Right renal pelvis (tissue), 4 donors: ENCODE data around the gene ADAMTSL1. TPM values are rescaled to one million over a fixed set of nuclear protein-coding genes. Genes with fewer than 3 reads are reported as not detected.

Experiments used
- DNase-seq, 4 donors: peaks; one replicate each; pipeline ENCODE4 v3.0.0-alpha.2; 2013; ENCODE audit warnings: low read depth in 4 of 4, low spot score in 3 of 4, missing footprints in 1 of 4
- polyA plus RNA-seq, 4 donors: library from polyadenylated mRNA; unstranded; fragments of 120-200 nt; gene quantifications; one replicate each; pipeline ENCODE4 v1.2.1, GENCODE V29; 2013; ENCODE audit not compliant: insufficient read length in 4 of 4

The ADAMTSL1 gene
- polyA plus RNA-seq, 4 donors, result 12.3 to 19.2 (median 16.6) TPM

DNA sequence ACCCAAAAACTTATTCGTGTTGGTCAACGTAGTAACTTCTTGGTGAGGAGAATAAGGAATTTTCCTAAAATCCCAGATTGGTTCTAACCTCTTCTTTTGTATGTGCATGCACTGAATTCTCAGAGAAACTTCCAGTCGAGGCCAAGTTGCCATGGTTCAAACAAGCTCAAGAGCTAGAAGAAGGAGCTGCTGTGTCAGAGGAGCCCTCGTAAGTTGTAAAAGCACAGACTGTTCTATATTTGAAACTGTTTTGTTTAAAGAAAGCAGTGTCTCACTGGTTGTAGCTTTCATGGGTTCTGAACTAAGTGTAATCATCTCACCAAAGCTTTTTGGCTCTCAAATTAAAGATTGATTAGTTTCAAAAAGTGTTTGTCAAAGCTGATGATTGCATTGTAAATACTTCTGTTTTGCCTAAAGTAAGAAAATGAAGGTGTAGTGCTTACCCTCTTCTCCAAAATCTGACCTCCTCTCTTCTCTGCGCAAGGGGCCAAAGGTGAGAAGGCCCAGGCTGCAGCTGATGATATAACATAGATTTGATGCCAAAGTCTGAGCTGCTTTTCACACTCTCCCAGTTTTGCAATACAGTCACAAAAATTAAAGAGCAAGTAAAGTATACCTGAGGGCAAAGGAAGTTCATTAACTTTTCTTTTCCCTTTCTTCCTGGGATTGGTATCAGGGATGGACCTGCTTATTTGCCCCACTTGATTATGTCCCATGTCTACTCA is 210.8 kb downstream of the ADAMTSL1 start:
- no peak for DNase-seq

DNA sequence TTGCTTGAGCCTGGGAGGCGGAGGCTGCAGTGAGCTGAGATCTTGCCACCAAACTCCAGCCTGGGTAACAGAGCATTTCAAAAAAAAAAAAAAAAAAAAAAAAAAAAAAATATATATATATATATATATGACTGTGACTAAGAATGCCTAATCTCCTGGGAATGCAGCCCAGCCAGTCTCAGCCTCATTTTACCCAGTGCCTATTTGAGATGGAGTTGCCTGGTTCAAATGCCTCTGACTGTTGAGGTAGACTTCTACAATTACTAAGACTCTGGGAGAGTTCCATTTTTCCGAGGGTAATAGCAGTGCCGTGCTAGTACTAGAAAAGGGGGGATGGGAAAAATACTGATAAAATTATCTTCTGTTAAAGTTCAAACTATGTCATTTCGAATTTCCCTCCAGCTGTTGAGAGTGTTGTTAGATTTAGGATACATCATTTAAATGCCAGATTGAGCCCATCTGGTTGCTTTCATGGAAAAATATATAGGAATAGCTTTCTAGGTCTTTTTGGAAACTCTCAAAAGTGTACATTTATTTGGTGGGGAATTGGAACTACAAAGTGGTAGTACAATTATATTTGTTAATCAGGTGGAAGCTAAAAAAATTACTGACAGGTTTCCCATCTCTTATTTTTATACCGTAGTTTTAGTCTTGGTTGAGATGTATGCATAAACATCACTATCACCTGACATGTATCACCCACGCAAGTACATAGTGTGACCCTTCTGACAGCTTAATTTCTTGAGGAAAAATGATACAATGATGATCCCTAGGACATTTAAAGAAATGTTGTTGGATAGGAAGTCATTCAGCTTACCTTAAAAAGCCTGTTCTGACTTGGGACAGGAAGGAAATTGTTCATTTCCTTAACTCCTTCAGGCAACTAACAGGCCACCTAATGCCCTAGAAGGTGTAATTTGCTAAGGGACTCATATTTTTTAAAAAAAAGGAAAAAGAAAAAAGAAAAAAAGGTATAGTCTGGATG is 214.9 kb downstream of the ADAMTSL1 start:
- no peak for DNase-seq

DNA sequence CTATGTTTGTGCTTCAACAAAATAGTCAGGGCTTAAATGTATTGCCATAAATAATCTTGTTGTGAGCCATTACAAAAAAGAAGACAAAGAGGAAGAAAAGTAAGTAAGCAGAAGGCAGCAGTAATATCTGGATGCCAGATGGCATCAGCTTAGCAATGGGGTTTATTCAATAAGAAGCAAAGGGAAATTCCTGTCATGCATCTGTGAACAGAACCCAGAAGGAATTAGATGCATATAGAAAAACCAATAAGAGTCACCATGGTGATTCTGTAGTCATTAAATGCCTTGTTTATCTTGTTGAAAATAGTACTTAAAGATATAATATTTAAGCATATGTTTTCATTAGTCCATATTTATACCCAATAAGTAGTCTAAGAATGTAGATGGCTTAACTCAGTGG is 216.0 kb downstream of the ADAMTSL1 start:
- no peak for DNase-seq

DNA sequence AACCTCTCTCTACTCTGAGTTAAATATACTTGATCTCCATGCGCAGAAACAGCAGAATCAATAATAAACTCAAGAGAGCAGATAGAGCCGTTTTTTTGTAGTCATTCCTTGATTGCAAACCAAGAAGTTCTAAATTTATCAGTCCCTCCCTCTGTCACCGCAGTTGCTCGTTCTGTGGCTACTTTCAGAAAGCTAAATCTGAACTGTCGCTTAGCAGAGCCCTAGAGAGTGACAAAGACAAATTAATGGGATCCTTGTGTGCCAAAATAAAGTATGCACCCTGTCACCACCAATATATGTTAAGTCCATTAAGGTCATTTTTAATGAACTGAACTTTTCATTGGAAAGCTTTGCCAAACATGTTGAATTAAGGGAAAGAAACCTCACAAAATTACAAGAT is 218.3 kb downstream of the ADAMTSL1 start:
- DNase-seq, result no peak

- no peak for DNase-seq
Observed at GRCh38 chr9:18692962-18693361, 219.0 kb downstream of the ADAMTSL1 start.

- no peak for DNase-seq
Observed at GRCh38 chr9:18694959-18695668, 221.2 kb downstream of the ADAMTSL1 start.

- DNase-seq, result no peak
Observed at GRCh38 chr9:18698992-18699391, 225.0 kb downstream of the ADAMTSL1 start.

DNA sequence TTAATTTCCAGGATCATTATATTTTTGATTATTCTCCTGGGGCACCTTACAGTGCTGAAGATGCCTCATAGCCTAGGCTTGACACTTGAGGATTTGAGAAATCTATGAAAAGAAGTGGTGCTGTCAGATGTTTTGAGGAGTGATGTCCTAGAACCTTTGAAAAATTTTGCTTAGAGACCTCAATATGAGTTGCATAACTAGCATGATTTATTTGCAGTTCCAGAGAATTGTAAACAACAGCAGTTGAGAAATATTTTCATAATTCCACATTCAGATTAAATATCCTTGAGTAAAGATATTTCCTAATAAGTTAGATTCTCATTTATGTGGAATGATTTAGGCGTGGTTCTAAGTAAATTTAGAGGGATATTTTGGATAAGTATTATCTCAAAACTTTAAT is 225.8 kb downstream of the ADAMTSL1 start:
- no peak for DNase-seq

DNA sequence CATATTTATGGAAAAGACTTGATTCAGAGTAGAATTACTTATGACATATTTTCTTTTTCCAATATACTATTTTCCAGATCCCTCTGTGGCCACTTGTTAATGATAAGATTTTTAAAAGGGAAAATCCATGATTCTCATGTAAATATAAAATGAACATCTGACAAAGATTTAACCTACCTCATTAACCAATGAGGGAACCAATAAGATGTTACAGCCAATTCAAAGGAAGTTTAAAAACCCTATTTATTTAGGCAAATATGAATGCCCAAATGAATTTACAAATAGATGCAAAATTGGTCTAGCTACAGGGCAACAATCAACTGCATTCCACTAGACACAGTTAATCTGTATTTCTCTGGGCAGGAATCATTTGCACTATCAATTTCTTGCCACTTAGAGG is 226.8 kb downstream of the ADAMTSL1 start:
- no peak for DNase-seq

GRCh38 chr9:18703151-18703900 is 229.4 kb downstream of the ADAMTSL1 start:
- no peak for DNase-seq

DNA sequence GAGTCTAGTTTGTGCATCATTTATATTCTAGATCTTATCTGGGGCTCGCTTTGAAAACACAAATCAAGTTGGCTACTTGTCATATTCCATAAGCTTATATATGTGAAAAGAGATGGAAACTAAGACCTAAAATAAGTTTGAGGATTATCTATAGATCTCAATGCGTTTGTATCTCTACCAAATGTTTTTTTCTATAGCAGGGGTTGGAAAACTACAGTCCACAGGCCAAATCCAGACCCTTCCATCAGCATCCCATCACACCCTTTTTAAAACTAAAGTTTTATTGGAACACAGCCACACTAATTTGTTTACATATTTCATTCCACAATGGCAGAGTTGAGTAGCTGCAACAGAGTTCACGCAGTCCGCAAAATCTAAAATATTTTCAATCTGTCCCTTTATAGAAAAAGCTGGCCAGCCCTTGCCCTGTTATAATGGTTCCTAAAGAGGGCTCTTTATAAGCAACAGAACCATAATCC is 230.0 kb downstream of the ADAMTSL1 start:
- DNase-seq, result no peak

GRCh38 chr9:18705796-18706392 is 231.9 kb downstream of the ADAMTSL1 start:
- DNase-seq, result no peak

DNA sequence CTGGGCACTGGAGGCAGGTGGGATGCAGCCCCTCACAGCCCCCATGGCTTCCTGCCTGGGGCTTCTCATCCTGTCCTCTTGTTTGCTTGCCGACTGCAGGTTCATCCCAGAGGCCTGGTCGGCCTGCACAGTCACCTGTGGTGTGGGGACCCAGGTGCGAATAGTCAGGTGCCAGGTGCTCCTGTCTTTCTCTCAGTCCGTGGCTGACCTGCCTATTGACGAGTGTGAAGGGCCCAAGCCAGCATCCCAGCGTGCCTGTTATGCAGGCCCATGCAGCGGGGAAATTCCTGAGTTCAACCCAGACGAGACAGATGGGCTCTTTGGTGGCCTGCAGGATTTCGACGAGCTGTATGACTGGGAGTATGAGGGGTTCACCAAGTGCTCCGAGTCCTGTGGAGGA is 232.7 kb downstream of the ADAMTSL1 start:
- no peak for DNase-seq

DNA sequence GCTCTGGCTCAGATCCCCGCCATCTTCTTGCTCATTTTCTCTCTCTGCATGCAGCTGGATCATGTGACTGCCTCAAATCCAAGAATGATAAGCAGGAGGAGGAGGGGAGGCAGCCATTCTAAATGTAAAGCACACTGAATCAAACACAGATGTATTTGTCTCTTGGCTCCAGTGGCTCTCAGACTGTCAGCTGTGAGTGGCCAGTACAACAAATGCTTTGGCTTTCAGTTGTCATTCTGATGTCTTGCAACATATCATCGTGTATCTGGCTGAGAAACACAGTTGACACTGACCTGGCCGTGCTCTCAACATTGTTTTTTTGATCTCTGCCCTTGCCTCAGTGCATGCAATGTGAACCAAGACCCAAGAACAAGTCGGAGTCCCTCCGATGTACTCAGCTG is 233.1 kb downstream of the ADAMTSL1 start:
- DNase-seq, result no peak

DNA sequence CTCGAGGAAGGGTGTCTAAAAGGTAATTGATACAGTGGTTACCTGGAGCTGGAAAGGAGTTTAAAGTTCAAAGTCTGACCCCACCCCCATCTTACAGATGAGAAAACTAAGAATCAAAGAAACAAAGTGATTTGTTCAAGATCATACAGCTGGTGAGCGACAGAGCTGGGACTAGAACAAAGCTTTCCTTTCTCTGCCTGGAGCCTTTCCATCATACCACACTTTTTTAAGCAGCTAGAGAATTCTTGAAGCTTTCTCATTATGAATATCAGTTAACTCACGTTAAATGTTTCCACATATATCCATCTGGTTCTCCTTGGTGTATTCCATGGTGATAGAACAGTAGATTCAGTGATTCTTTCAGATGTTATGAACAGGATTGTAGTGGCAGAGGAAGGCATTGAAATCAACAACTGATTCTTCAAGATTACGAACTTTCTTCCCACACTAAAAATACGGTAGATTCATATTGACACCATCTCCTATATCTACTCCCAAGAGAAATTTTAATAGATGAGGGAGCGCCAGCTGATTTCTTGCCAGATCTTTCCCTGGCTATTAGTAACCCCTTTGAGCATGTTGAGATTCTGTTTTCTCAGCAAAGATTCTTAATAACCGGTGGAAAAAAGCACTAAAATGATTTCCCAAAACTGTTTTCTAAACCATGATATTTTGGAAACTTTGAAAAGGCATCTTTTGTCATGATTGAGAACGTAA is 233.7 kb downstream of the ADAMTSL1 start:
- no peak for DNase-seq

DNA sequence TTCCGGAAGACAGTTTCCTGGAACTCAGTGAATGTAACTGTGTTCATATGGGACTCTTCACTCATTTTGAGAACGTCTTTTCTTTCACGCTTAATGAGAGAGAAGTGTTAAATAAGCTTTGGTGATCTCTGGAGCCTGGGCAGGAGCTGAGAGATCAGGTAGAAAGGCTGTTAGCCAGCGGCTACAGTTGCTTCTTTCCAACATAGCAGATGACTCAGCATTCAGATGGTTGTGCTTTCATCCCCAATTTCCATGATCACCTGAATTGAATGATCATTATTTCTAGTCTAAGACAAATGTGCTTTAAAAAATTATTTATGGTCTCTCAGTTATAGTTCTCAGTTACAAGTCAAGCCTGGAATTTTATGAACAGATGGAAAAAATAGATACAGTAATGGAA is 234.5 kb downstream of the ADAMTSL1 start:
- DNase-seq, result no peak

DNA sequence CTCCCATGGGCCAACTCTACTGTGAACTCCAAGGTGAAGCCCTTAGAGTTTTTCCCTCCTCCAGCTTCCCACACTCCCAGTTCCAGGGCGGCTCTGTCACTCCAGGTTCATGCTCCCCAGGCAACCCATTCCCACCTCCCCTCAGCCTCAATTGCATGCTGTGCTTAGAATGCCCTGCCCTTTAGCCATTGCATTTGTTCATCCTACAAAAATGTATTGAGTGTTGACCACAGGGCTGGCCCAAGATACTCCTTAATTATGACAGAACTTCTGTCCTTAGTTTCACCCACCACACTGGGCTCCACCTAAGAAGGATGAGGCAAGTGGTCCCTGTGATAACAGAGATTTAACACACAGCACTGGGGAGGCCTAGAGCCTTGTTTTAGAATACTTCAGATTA is 236.1 kb downstream of the ADAMTSL1 start:
- DNase-seq, result no peak

- DNase-seq, result no peak
Observed at GRCh38 chr9:18717759-18718158, 243.8 kb downstream of the ADAMTSL1 start.

DNA sequence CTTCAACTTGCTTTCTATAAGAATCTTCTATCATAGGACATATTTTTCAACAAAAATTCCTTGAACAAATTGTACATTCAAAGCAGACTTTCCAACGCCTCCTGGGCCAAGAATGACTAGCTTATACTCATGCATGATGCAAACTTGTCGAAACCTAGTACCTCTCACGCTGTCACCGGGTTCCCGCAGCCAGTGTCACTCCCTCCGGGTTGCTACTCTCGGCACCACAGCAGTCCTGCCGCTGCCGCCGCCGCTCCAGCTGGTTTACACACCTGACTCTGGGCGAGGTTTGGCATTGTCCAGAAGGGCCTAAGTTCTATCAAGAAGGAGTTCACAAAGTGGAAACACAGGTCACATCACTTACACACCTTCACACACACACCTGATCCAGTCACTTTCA is 244.4 kb downstream of the ADAMTSL1 start:
- DNase-seq, result no peak
